Central memory CD4-positive, alpha-beta T cell (primary cell): ENCODE data around the gene IFRD1.

ENCODE experiments used
- DNase-seq: peaks from one replicate; pipeline ENCODE4 v3.0.0; 2022

Gene IFRD1

DNA sequence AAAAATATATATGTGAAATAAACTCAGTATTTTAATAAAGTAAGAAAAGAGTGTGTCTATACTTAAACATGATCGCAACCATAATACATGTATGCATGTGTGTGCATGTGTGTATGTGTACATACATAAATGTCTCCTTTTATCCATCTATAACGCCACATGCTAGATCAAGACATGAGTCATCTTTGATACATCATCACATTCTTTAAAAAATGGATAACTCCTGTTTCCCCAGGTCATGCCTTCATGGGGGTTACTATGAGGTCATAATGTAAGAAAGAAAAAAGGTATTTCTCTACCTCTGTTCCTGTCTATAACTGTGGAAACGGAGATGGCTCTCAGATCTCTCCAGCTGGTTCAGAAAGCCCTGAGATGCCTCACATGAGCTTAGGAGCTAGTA lies 71.7 kb downstream of the IFRD1 start:
- DNase-seq, result no peak

DNA sequence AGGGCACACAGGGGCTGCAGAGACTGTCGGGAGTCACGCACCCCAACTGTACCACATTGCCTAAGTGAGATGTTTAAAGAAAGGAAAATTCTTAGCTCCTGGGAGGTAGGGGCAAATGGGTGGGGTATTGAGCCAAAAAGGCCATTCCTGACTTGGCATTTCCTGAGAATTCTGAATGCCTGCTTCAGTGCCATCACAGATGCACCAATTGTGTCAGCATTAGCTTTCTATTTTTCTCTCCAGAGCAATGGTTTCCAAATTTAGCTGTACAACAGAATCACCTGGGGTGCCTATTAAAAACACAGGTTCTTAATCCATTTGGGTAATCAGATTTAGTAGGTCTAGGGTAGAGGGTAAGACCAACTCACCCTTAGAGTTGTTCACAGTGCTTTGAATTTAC lies 73.6 kb downstream of the IFRD1 start:
- no peak for DNase-seq
